HG03159 (cell line): ENCODE data around the gene FTSJ1.

ENCODE experiments used
- ATAC-seq: cut with Tn5 transposase; IDR thresholded peaks from one replicate; pipeline ENCODE4 v1.9.1; 2021; ENCODE audit warnings: mild to moderate bottlenecking, moderate library complexity; ENCODE audit not compliant: unreplicated experiment

FTSJ1 gene

DNA sequence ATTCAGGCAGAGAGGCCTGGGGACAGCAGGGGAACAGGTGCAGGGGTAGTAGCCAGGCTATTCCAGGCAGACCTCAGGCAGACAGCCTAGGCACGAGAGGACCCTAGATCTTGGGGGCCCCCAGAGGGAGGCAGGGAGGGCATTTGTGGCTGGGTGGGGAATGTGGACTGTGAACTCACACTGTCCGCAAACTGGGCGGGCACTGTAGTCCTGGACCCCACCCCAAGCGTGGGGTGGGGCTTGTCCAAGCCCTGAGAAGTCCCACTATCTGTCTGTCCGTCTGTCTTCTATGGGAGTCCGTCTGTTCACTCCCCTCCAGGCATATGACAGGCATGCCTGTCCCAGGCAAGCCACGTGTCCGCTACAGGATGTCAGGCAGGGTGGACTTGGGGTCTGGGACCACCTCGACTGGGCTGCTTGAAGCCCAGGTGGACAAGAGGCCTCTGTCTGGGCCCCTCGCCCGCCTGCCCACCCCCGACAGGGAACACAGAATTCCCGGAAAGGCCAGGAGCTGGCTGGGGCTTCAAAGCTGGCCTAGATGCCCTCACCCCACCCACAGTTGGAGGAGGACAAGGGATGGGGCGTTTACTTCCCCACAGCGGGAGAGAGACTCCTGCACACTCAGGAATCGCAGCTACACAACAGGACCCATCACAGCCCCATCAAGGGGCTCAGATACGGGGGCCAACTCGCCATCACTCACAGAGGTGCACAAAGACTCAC lies 5.7 kb upstream of the FTSJ1 start, which contains the start of gene SLC38A5:
SLC38A5 (minus strand) TSS at position 151 of the 723 bp plus-strand sequence. CDS start 2,336 bp downstream, outside the sequence.
- no peak for ATAC-seq

- ATAC-seq = no peak
Measured at GRCh38 chrX:48470833-48471118, 5.2 kb upstream of the FTSJ1 start.

DNA sequence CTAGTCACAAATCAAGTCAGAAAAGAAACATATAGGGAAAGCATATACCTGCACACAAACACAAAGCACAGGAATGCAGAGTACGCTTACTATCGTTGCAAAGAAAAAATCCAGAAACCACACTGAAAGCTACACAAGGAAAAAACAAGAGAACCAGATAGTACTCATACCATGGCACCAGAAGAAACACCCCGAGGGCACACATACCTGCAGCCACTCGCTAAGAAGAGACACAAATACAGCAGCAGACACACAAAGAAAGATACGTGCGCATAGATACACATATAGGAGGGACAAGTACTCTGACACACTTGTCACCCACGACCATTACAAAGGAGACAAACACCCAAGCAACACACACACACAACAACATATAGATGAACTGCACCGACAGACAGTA lies 4.5 kb upstream of the FTSJ1 start:
- no peak for ATAC-seq

DNA sequence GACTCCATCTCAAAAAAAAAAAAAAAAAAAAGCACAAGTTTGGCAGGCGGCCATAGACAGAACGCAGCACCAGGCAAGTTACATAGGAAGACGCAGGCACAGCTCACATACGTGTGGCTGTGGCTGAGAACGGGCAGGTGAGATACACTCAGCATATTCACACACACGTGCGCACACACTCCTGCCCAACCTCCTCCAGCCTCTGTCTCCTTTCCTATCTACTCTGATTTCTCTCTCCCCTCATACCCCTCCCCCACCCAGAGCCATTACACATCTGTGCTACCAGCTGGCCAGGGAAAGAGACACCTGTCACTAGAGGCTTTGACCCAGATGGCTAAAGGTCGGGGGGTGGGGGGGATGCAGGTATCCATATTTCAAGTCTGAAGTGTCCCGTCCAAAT lies 3.8 kb upstream of the FTSJ1 start:
- no peak for ATAC-seq

GRCh38 chrX:48472851-48473703 lies 2.9 kb upstream of the FTSJ1 start:
- no peak for ATAC-seq

DNA sequence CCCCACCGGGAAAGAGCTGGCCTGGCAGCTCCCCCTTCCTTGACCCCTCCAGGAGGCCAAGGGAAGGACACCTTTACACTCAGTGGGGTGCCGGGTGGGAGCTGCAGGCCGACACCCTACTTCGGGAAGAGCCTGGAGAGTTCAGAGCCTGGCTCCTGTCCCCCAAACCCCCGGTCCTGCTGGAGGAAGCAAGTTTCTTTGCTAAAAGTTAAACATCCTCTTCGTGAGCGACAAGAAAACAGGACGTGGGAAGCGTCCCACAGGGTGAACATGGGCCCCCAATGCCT lies 2.4 kb upstream of the FTSJ1 start:
- no peak for ATAC-seq

- no peak for ATAC-seq
Measured at GRCh38 chrX:48474127-48474526, 1.9 kb upstream of the FTSJ1 start.

GRCh38 chrX:48474581-48474980 lies 1.4 kb upstream of the FTSJ1 start:
- ATAC-seq = no peak

- no peak for ATAC-seq
Measured at GRCh38 chrX:48475296-48475695, 703 bp upstream of the FTSJ1 start.

GRCh38 chrX:48476919-48477318 lies 920 bp downstream of the FTSJ1 start:
- ATAC-seq = no peak

DNA sequence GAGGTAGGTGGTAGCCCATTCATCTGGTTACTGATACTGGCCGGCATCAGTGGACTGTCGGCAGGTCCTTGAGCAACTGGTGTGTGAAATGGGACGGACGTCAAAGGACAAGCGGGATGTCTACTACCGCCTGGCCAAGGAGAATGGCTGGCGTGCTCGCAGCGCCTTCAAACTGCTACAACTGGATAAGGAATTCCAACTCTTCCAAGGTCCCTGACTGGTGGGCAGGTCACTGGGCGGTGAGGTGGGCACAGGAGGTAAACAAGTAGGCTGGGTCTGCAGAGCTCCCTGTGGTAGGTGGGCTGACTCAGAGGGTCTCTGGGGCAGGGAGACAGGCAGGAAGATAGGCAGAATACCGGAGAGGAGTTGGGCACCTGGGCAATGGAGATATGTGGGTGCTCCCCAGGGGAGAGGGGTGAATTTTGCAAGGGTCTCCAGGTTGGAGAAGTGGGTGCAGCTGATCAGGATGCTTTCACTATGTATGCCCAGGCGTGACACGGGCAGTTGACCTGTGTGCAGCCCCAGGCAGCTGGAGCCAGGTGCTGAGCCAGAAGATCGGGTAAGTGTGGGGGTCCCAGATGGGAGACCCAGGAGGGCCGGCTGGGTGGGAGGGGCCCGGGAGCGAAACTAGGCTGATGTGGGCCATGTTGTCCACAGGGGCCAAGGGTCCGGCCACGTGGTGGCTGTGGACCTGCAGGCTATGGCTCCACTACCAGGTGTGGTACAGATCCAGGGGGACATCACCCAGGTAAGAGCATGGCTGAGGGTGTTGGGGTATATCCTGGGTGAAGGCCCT lies 2.2 kb downstream of the FTSJ1 start:
- ATAC-seq = no peak

DNA sequence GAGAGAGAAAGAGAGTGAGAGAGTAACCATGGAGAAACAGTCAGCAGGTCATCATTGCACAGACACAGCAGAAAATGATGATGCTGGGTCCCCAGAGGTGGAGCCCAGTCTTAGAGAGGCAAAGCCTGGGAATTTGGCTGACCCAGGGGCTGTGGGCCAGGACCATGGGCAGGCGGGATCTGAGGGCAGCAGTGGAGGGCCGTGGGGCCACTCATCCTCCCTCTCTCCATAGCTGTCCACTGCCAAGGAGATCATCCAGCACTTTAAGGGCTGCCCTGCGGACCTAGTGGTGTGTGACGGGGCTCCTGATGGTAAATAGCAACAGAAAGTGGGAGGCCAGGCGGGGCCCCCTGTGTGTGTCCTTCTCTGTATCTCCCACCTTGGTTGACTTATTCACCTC lies 2.8 kb downstream of the FTSJ1 start:
- no peak for ATAC-seq

GRCh38 chrX:48480142-48480541 lies 4.1 kb downstream of the FTSJ1 start:
- ATAC-seq = no peak

DNA sequence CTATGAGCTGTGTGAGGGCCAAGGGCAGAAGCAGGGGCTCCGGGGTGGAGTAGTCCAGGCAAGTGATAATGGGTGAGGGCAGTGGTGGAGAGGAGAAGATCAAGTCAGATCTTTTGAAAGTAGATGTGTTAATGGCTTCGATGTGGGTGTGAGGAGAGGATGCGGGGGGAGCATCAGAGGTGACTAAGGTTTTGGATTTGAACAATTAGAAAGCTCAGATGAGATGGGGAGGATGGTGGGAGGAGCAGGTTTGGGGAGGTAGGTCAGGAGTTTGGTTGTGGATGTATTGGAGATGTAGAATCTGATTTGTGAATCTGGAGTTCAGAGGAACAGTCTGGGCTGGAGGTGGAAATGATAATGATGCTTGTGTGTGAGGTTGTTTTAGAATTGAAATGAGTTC lies 4.6 kb downstream of the FTSJ1 start:
- no peak for ATAC-seq

DNA sequence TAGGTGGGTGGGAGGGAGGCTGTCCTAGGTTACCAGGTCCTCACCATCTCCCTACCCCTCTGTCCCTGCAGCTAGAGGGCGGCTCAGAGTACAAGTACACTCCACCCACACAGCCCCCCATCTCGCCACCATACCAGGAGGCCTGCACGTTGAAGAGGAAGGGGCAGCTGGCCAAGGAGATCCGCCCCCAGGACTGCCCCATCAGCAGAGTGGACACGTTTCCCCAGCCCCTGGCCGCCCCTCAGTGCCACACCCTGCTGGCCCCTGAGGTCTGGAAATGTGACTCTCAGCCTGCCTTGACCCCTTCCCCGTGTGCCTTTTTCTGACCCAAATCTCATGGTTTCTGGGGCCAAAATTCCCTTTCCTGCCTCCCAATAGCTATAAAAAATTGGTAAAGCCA lies 6.5 kb downstream of the FTSJ1 start:
- ATAC-seq = no peak

GRCh38 chrX:48487362-48487798 lies 11.4 kb downstream of the FTSJ1 start:
- no peak for ATAC-seq

- ATAC-seq = no peak
Measured at GRCh38 chrX:48488034-48488433, 12.0 kb downstream of the FTSJ1 start.

DNA sequence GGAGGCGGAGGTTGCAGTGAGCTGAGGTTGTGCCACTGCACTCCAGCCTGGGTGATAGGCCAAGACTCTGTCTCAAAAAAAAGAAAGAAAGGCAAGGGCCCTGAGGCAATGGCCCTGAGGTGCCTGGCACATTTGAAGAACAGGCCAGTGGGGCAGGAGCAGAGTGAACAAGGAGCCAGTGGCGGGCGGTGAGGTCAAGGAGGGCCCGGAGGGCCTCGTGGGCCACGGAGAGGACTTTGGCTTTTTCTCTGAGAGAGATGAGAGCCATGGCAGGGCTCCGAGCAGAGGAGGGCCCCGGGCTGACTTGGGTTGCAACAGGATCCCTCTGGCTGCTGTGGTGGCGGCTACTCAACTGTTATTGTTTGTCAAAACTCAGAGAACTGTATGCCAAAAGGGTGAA lies 13.3 kb downstream of the FTSJ1 start:
- no peak for ATAC-seq

GRCh38 chrX:48489892-48490291 lies 13.9 kb downstream of the FTSJ1 start:
- no peak for ATAC-seq

GRCh38 chrX:48490661-48491060 lies 14.7 kb downstream of the FTSJ1 start:
- no peak for ATAC-seq

DNA sequence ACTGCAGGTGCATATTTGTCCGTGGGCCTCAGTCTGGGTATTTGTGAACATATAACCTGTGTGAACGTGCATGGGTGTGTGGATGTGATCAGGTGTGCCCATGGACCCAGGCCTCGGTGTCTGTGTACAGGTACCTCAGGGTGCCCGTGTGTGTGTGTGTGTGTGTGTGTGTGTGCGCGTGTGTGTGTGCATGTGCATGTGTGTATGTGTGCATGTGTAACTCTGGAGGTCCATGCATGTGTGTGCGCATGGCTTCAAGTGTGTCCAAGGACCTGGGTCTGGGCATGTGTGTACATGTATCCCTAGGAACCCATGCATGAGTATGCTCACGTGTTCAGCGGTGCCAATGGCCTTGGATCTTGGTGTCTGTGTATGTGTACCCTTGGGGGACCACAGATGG lies 15.8 kb downstream of the FTSJ1 start:
- ATAC-seq = no peak
